GM12878 (cell line): Measurements from ENCODE around the gene DNMT1. TPM values are rescaled to one million over a fixed set of nuclear protein-coding genes. Genes with fewer than 3 reads are reported as not detected.

Source experiments
- BACH1 ChIP-seq: fragments of 450-650 bp; IDR thresholded peaks from 2 replicates; pipeline ENCODE4 v1.6.1; 2017; ENCODE audit warnings: mild to moderate bottlenecking, borderline replicate concordance
- CBX5 ChIP-seq: sonication (generic); IDR thresholded peaks from 2 replicates; pipeline ENCODE4 v1.6.1; 2016; ENCODE audit warnings: low read depth, moderate library complexity, mild to moderate bottlenecking, inconsistent platforms
- EP300 ChIP-seq, 2 experiments: fragments of 150-350 bp in 1 of 2; IDR thresholded peaks; 2 replicates each; pipeline ENCODE4 v1.6.1; 2011 to 2012; ENCODE audit warnings: low read depth in 2 of 2, low read length in 2 of 2, borderline replicate concordance in 1 of 2, improper control_type of control experiment in 1 of 2, inconsistent platforms in 1 of 2; ENCODE audit not compliant: control insufficient read depth in 1 of 2
- GABPA ChIP-seq: IDR thresholded peaks from 2 replicates; pipeline ENCODE4 v1.6.1; 2014; ENCODE audit warnings: antibody characterized with exemption, low read depth, mild to moderate bottlenecking, inconsistent platforms
- HDGF ChIP-seq: fragments of 450-650 bp; IDR thresholded peaks from 2 replicates; pipeline ENCODE4 v1.6.1; 2016; ENCODE audit warnings: antibody characterized with exemption
- IKZF2 ChIP-seq, 2 experiments: fragments of 450-650 bp; IDR thresholded peaks; 2 replicates each; pipeline ENCODE4 v1.6.1; 2017; ENCODE audit warnings: mild to moderate bottlenecking in 2 of 2, moderate library complexity in 2 of 2
- JUNB ChIP-seq: IDR thresholded peaks from 2 replicates; pipeline ENCODE4 v1.6.1; 2016; ENCODE audit warnings: antibody characterized with exemption, mild to moderate bottlenecking
- KLF5 ChIP-seq: fragments of 450-650 bp; IDR thresholded peaks from 2 replicates; pipeline ENCODE4 v1.6.1; 2014; ENCODE audit warnings: mild to moderate bottlenecking; ENCODE audit not compliant: partially characterized antibody
- MEF2A ChIP-seq: IDR thresholded peaks from 2 replicates; pipeline ENCODE4 v1.6.1; 2011; ENCODE audit warnings: low read depth, mild to moderate bottlenecking, low read length, moderate library complexity; ENCODE audit not compliant: insufficient read depth
- MTA3 ChIP-seq: IDR thresholded peaks from 2 replicates; pipeline ENCODE4 v1.6.1; 2012; ENCODE audit warnings: low read length, inconsistent platforms, borderline replicate concordance
- PAX8 ChIP-seq: fragments of 450-650 bp; IDR thresholded peaks from 2 replicates; pipeline ENCODE4 v1.6.1; 2017; ENCODE audit warnings: mild to moderate bottlenecking, moderate library complexity
- PBX3 ChIP-seq: IDR thresholded peaks from 2 replicates; pipeline ENCODE4 v1.6.1; 2011; ENCODE audit warnings: mild to moderate bottlenecking, low read depth, low read length, moderate library complexity; ENCODE audit not compliant: insufficient replicate concordance
- RAD21 ChIP-seq: IDR thresholded peaks from 2 replicates; pipeline ENCODE4 v1.6.1; 2011; ENCODE audit warnings: mild to moderate bottlenecking, low read depth, low read length, moderate library complexity; ENCODE audit not compliant: insufficient read depth
- SPI1 ChIP-seq: IDR thresholded peaks from 2 replicates; pipeline ENCODE4 v1.6.1; 2011; ENCODE audit warnings: low read depth, mild to moderate bottlenecking, low read length, moderate library complexity, borderline replicate concordance; ENCODE audit not compliant: insufficient read depth
- SREBF1 ChIP-seq: IDR thresholded peaks from 2 replicates; pipeline ENCODE4 v1.6.1; 2012; ENCODE audit warnings: mild to moderate bottlenecking, low read length
- STAT3 ChIP-seq: IDR thresholded peaks from 2 replicates; pipeline ENCODE4 v1.6.1; 2011; ENCODE audit warnings: low read depth, low read length, improper control_type of control experiment
- WRNIP1 ChIP-seq: IDR thresholded peaks from 2 replicates; pipeline ENCODE4 v1.6.1; 2011; ENCODE audit warnings: low read depth, low read length, improper control_type of control experiment, borderline replicate concordance
- YY1 ChIP-seq: IDR thresholded peaks from 2 replicates; pipeline ENCODE4 v1.6.1; 2011; ENCODE audit warnings: low read depth, mild to moderate bottlenecking, low read length
- ZNF217 ChIP-seq: fragments of 450-650 bp; IDR thresholded peaks from 2 replicates; pipeline ENCODE4 v1.6.1; 2017; ENCODE audit warnings: antibody characterized with exemption, mild to moderate bottlenecking
- ZNF384 ChIP-seq: IDR thresholded peaks from 2 replicates; pipeline ENCODE4 v1.6.1; 2012; ENCODE audit warnings: low read depth, mild to moderate bottlenecking, low read length, improper control_type of control experiment, borderline replicate concordance
- ZNF687 ChIP-seq: fragments of 450-650 bp; IDR thresholded peaks from 2 replicates; pipeline ENCODE4 v1.6.1; 2017; ENCODE audit warnings: mild to moderate bottlenecking, moderate library complexity
- polyA plus RNA-seq, 11 experiments: library from polyadenylated mRNA; depleted of rRNA in 4 of 11; unstranded in 6 of 11; stranded (reverse) in 5 of 11; fragments of >200 nt; fragmentation: Nextera tagmentation in 4 of 11; fragmentation: Illumina TruSeq in 1 of 11; extraction: Ambion mirVana in 4 of 11; extraction: Trizol in 1 of 11; gene quantifications; 1 replicate in 1 of 11; 2 replicates in 10 of 11; pipeline versions ENCODE4 v1.2.1 to v1.2.3, GENCODE V29; 2011 to 2016; ENCODE audit warnings: inconsistent platforms in 2 of 11, missing spikeins in 2 of 11, low read depth in 1 of 11
- total RNA-seq, 4 experiments: library from RNA; depleted of rRNA in 3 of 4; stranded (reverse); fragments of >200 nt in 3 of 4; fragmentation: Illumina TruSeq in 1 of 4; extraction: Trizol in 1 of 4; gene quantifications; 2 replicates each; pipeline versions ENCODE4 v1.2.1 to v1.2.3, GENCODE V29; 2013 to 2021

The DNMT1 gene
- total and polyA plus RNA-seq, 10 of the 15 experiments (the other 5 are each of a cell fraction or from before 2014, with no cell fraction given), result 70.0 to 290 (median 133) TPM

DNA sequence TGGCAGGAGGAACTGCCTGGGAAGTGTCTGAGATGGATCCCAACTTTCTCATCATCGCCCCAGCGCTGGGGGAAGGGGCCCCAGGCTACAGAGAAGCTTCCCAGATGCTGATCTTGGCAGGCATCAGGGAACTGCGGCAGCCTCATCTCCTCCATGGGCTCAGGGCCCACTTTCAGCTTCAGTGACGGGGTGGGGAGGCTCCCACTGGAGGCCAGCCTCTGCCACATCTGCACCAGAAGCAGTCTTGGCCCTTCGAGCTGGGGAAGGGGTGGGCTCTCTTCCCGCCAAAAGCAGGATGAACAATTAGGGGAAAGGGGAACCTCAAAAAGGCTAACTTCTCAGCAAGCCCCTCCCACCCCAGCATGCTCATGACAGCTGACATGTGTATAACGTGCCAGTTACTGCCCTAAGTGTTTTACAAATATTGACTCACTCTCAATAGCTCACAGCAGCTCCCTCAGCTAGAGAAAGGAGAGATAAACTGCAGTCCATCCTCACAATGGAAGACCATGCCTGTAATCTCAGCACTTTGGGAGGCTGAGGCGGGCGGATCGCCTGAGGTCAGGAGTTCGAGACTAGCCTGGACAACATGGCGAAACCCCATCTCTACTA is 43.5 kb upstream of the DNMT1 start (continued):
- TF ChIP-seq ZNF687 (peak; percentile 92; the same call in 1 of the 2 replicates), SREBF1 (no peak), HDGF (peak; percentile 29; the same call in 1 of the 2 replicates), GABPA (no peak), KLF5 (no peak), MEF2A (no peak), ZNF384 (no peak), WRNIP1 (no peak), ZNF217 (0 out of 2 replicates have a peak, but pooled peaks have one; percentile 37), IKZF2 (IDR thresholded peaks at IDR 0.05) (peak in 1 of 2 experiments; percentile 25; a peak in 2 of 4 replicates), RAD21 (no peak), JUNB (no peak), EP300 (IDR thresholded peaks at IDR 0.05; ENCODE audit: borderline replicate concordance in 1 of 2, control insufficient read depth in 1 of 2, low read depth in 2 of 2, low read length in 2 of 2) (no peak), PBX3 (peak; percentile 27), PAX8 (no peak), CBX5 (no peak), BACH1 (0 out of 2 replicates have a peak, but pooled peaks have one; percentile 3), YY1 (0 out of 2 replicates have a peak, but pooled peaks have one; percentile 7), MTA3 (no peak), SPI1 (no peak), STAT3 (no peak)
- TF ChIP-seq, all 136 proteins: peak for 12
